Esophagus squamous epithelium (tissue), 5 donors: Measurements from ENCODE around the gene SH3RF1. TPM values are rescaled to one million over a fixed set of nuclear protein-coding genes. Genes with fewer than 3 reads are reported as not detected.

Experiments
- DNase-seq: peaks from one replicate; lab custom pipeline; 2025; lab: John Stamatoyannopoulos, UW
- H3K27ac ChIP-seq, 4 donors: fragments of 200-600 bp; sonication (generic); one replicate each; pipeline ENCODE4 v1.5.1; 2016 to 2019; ENCODE audit warnings: mild to moderate bottlenecking in 1 of 4
- H3K27me3 ChIP-seq, 4 donors: fragments of 200-600 bp; sonication (generic); 1 replicate in 3 of 4; 2 replicates in 1 of 4; pipeline versions ENCODE4 v1.5.1 to v1.6.0; 2017 to 2021; ENCODE audit warnings: antibody characterized with exemption in 1 of 4
- H3K36me3 ChIP-seq, 3 donors: fragments of 200-600 bp; sonication (generic); one replicate each; pipeline ENCODE4 v1.5.1; 2016 to 2019
- H3K4me1 ChIP-seq, 3 donors: fragments of 200-600 bp; sonication (generic); one replicate each; pipeline ENCODE4 v1.5.1; 2017 to 2019
- H3K4me3 ChIP-seq, 4 donors: fragments of 200-600 bp; sonication (generic); 1 replicate in 3 of 4; 2 replicates in 1 of 4; pipeline ENCODE4 v1.5.1; 2016 to 2019; ENCODE audit warnings: mild to moderate bottlenecking in 2 of 4, moderate library complexity in 1 of 4
- H3K9me3 ChIP-seq, 3 donors: fragments of 200-600 bp; sonication (generic); one replicate each; pipeline ENCODE4 v1.5.1; 2016 to 2019
- POLR2A ChIP-seq, 4 donors: fragments of 450-650 bp; IDR thresholded peaks; one replicate each; pipeline ENCODE4 v1.6.1; 2017; ENCODE audit warnings: antibody characterized with exemption in 4 of 4, mild to moderate bottlenecking in 4 of 4, moderate library complexity in 3 of 4
- WGBS, 2 donors: methylation state at CpG; one replicate each; pipeline ENCODE4 v1.1.5; 2018; 5-methylcytosine and 5-hydroxymethylcytosine counted together
- intact Hi-C: fragments of 100-400 bp; cut with DNase I; formaldehyde crosslinking; loops from one replicate; pipeline ENCODE4 v1.15.0; 2022
- total RNA-seq, 4 donors: library from RNA; depleted of rRNA; stranded (reverse); fragments of >200 nt; gene quantifications; one replicate each; pipeline ENCODE4 v1.1.0, GENCODE V29; 2016
- TF ChIP-seq, protein P1 (sequence below), 6 experiments: fragments of 450-650 bp in 4 of 6; fragments of 200-600 bp in 2 of 6; sonication (generic) in 2 of 6; IDR thresholded peaks; one replicate each; pipeline ENCODE4 v1.5.1; 2016 to 2019; ENCODE audit warnings: antibody characterized with exemption in 6 of 6, mild to moderate bottlenecking in 4 of 6, moderate library complexity in 4 of 6
- donor health status: DM: yes; HTN: yes; CAD: no.

Gene SH3RF1
- total RNA-seq, 4 donors from 2014 or later = 3.9 to 9.3 (median 5.7) TPM

DNA sequence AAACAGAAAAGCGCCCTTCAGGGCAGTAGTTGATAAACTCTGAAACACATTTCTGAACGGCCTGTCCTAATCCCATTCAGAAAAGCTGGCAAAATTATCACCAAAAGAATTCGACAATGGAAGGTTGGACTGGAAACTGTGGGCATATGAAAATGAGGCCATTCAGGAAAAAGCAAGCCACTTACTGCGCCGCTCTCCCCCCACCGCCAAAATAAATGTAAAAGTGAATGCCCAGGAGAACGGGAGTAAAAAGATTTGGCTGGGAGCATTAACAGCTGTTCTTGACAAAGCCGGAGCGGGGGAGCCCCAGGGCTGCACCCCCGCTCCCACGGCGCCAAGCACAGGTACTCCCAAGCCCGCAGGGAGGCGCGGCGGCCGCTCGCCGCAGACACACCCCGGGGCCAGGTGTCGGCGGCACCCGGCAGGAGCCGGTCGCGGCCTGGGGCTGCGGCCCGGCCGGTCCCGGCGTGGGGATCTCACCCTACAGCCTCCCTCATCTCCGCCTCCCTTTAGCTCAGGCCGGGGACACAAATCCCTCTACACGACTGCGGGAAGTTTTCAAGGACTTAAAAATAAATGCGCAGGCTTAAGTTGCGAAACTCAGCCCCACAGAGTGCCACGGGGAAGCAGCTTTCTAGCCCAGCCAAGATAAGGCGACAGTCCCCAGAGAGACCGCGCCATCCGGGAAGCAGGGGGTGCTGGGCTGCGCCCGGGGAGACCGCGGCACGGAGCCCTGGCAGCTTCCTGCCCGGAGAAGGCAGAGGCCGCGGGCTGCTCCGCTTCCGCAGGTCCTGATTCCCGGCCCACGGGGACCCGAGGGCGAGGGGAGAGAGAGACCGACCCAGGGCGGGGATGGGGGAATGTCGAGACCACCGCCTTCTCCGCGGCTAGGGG lies 593 bp downstream of the SH3RF1 start:
- no peaks in the 10 kb centered on the region for H3K9me3 ChIP-seq
- intact Hi-C loops = no loop called here
- H3K27ac ChIP-seq = peak overlapping the region; percentile 83 to 91 (median 89)
- H3K4me3 ChIP-seq = peak overlapping the region; percentile 70 to 94 (median 87)
- DNase-seq = no peak
- H3K36me3 ChIP-seq = no peaks in the 10 kb centered on the region
- 3% methylated on average over 6 to 8 of the region's 62 CpGs for WGBS, 2 donors
- TF ChIP-seq POLR2A (IDR thresholded peaks at IDR 0.05) = peak in 1 of 4 donors; percentile 3
- TF ChIP-seq, protein P1, sequence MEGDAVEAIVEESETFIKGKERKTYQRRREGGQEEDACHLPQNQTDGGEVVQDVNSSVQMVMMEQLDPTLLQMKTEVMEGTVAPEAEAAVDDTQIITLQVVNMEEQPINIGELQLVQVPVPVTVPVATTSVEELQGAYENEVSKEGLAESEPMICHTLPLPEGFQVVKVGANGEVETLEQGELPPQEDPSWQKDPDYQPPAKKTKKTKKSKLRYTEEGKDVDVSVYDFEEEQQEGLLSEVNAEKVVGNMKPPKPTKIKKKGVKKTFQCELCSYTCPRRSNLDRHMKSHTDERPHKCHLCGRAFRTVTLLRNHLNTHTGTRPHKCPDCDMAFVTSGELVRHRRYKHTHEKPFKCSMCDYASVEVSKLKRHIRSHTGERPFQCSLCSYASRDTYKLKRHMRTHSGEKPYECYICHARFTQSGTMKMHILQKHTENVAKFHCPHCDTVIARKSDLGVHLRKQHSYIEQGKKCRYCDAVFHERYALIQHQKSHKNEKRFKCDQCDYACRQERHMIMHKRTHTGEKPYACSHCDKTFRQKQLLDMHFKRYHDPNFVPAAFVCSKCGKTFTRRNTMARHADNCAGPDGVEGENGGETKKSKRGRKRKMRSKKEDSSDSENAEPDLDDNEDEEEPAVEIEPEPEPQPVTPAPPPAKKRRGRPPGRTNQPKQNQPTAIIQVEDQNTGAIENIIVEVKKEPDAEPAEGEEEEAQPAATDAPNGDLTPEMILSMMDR (IDR thresholded peaks at IDR 0.05) = peak in 2 of 6 experiments; percentile 7 to 34
- H3K4me1 ChIP-seq = peaks cover 0 to 55% (median 15%) of the 10 kb centered on the region in 3 donors
- peaks cover 0 to 11% (median 0%) of the 10 kb centered on the region in 4 donors for H3K27me3 ChIP-seq

DNA sequence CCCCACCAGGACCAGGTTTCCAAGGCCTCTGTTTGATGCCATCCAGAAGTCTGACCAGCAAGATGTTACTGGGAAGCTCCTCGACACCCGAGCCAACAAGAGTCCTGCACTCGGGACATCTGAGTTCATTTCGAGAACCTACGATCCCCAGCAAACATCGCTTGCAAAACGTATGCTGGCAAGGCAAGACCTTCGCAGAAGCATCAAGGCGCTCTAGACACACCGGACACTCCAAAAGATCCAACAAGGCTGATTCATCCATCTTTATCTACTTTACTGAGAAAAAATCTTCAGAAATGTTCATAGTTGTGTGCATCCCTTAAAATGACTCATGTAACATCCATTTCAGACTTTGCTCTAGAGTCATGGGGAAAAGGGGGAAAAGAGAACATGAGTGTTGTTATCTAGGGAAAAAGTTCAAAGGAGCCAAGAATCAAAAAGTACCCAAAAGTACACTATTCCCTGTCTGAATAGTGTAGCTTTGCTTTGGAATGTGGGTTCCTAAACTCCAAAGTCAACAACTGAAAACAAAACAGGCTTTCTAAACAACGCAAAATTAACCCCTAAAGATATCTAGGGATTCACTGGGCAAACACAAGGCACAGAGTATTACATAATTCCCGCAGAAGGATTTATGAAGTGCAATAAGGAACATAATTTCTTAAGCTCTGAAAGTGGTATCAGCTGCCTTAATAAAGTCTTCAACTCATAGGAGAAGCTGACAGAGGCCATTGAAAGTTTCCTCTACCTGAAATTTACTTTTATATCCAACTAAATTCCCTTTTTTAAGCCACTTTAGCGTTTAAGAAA lies 1.6 kb downstream of the SH3RF1 start:
- H3K36me3 ChIP-seq = peaks cover 0 to 6% (median 0%) of the 10 kb centered on the region in 3 donors
- no peak for DNase-seq
- peak overlapping the region; percentile 70 to 94 (median 87) for H3K4me3 ChIP-seq
- peak overlapping the region in 2 of 4 donors; percentile 89 for H3K27ac ChIP-seq
- H3K4me1 ChIP-seq = peaks cover 0 to 55% (median 15%) of the 10 kb centered on the region in 3 donors
- 61 to 68% methylated on average over 12 to 13 of the region's 13 CpGs for WGBS, 2 donors
- TF ChIP-seq POLR2A (IDR thresholded peaks at IDR 0.05) = no peak
- TF ChIP-seq, protein P1 (IDR thresholded peaks at IDR 0.05) = no peak
- peaks cover 0 to 11% (median 0%) of the 10 kb centered on the region in 4 donors for H3K27me3 ChIP-seq
- H3K9me3 ChIP-seq = no peaks in the 10 kb centered on the region
- intact Hi-C loops = no loop called here

DNA sequence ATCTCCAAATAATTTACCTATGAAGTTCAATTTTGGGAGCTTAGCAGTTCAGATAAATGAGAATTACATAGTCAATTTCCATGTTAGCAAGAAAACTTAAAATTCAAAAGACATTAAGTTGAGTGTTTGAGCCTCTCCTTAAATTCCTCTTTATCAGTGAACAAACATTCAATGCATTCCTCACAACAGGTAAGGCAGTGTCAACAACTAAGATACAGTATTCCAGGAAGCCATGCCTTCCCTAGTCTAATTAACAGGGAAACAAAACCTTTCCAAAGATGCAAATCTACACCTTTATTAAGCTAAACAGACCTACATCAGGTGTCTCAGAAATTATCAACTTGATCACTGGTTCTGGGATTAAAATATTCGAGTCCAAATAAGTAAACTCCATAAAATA lies 3.7 kb downstream of the SH3RF1 start:
- TF ChIP-seq, protein P1 (IDR thresholded peaks at IDR 0.05) = no peak
- no peak for TF ChIP-seq POLR2A (IDR thresholded peaks at IDR 0.05)
- WGBS, 2 donors = 27 to 31% methylated on average over 1 of the region's 1 CpG
- H3K9me3 ChIP-seq = no peaks in the 10 kb centered on the region
- intact Hi-C loops = no loop called here
- peaks cover 0 to 11% (median 0%) of the 10 kb centered on the region in 4 donors for H3K27me3 ChIP-seq
- peaks cover 0 to 13% (median 0%) of the 10 kb centered on the region in 3 donors for H3K36me3 ChIP-seq
- no peak for DNase-seq
- peaks cover 0 to 47% (median 15%) of the 10 kb centered on the region in 3 donors for H3K4me1 ChIP-seq
- no peak overlapping the region for H3K4me3 ChIP-seq
- no peak overlapping the region for H3K27ac ChIP-seq

DNA sequence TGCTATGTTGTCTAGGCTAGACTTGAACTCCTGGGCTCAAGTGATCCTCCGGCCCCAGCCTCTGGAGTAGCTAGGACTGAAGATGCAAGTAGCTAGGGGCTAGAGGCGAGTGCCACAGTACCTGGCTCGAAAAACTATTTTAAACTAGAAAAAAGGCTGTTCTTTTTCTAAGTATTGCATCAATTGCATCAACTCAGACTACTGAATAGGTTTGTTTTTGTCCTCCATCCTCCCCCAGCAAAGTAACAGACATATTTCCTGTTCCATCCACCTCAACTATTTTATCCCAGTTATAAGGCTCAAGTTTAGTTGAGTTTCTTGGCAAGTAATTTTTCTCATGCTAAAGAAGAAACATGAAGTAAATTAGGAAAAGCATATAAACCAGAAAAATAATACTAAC lies 4.1 kb downstream of the SH3RF1 start:
- no peak for TF ChIP-seq POLR2A (IDR thresholded peaks at IDR 0.05)
- TF ChIP-seq, protein P1 (IDR thresholded peaks at IDR 0.05) = no peak
- H3K4me1 ChIP-seq = peaks cover 0 to 43% (median 12%) of the 10 kb centered on the region in 3 donors

More for the DNA sequence above, 4.1 kb downstream of the SH3RF1 start:
- Histone ChIP-seq H3K4me3 (no peak overlapping the region), H3K27me3 (peaks cover 0 to 11% (median 0%) of the 10 kb centered on the region in 4 donors), H3K27ac (no peak overlapping the region), H3K9me3 (no peaks in the 10 kb centered on the region), H3K36me3 (peaks cover 0 to 13% (median 0%) of the 10 kb centered on the region in 3 donors)
- intact Hi-C loops = no loop called here
- WGBS, 2 donors = 93 to 97% methylated on average over 3 of the region's 3 CpGs
- DNase-seq = no peak
